ENCODE data around the gene FILIP1L. TPM values are rescaled to one million over a fixed set of nuclear protein-coding genes. Genes with fewer than 3 reads are reported as not detected.

Gene FILIP1L
- polyA plus RNA-seq, 2 donors, result 2.6 to 6.9 TPM

DNA sequence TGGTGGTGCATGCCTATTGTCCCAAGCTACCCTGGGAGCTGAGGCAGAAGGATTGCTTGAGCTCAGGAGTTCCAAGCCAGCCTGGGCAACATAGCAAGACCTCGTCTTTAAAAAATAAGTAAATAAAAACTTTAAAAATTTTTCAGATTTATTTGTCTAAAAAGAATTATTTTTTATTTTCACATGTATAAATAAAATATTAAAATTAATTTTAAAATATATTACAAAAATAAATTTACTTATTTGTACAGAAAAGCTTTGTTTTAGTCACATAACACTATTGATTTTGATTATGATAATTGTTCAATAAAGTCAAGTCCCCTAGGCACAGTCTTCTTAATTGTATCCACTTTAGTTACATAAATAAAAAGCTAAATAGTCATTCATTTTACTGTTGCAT, 85.2 kb downstream of the FILIP1L start:
- Histone ChIP-seq H3K36me3 (ENCODE audit: control insufficient read depth in 2 of 2, insufficient read depth in 2 of 2, low read length in 1 of 2) (no peaks in the 10 kb centered on the region), H3K27me3 (ENCODE audit: control insufficient read depth in 1 of 2, insufficient read depth in 2 of 2, low read length in 2 of 2) (no peaks in the 10 kb centered on the region), H3K4me1 (ENCODE audit: control insufficient read depth in 2 of 2, insufficient read depth in 2 of 2, low read length in 1 of 2) (peaks cover 0 to 2% of the 10 kb centered on the region in 2 donors), H3K4me3 (ENCODE audit: low read depth in 1 of 2, low read length in 2 of 2) (no peak overlapping the region), H3K27ac (ENCODE audit: low read depth in 2 of 2, low read length in 1 of 2) (no peak overlapping the region), H3K9me3 (ENCODE audit: control insufficient read depth in 2 of 2, insufficient read depth in 1 of 2, low read depth in 1 of 2, low read length in 1 of 2) (no peaks in the 10 kb centered on the region)
- 95 to 97% methylated on average over 1 of the region's 1 CpG for whole genome bisulfite sequencing, 2 donors

DNA sequence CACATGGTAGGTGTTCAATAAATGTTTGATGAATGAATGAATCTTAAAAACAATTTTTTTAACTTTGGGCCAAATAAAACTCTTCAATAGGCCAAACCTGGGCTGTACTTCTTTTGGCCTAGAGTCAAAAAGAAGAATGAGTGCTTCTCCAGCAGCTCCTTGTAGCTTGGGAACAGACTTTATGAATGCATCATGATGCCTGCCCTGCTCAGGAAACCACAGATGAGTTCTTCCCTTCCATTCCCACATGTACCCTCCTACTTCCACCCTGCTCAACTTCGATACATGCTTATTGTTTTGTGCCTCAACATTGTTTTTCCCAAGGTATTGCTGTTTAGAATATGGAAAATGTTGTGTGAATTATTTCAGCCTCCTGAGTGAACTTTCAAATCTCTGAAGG, 87.0 kb downstream of the FILIP1L start:
- Histone ChIP-seq H3K27me3 (ENCODE audit: control insufficient read depth in 1 of 2, insufficient read depth in 2 of 2, low read length in 2 of 2) (no peaks in the 10 kb centered on the region), H3K9me3 (ENCODE audit: control insufficient read depth in 2 of 2, insufficient read depth in 1 of 2, low read depth in 1 of 2, low read length in 1 of 2) (no peaks in the 10 kb centered on the region), H3K4me3 (ENCODE audit: low read depth in 1 of 2, low read length in 2 of 2) (no peak overlapping the region), H3K36me3 (ENCODE audit: control insufficient read depth in 2 of 2, insufficient read depth in 2 of 2, low read length in 1 of 2) (no peaks in the 10 kb centered on the region), H3K27ac (ENCODE audit: low read depth in 2 of 2, low read length in 1 of 2) (no peak overlapping the region), H3K4me1 (ENCODE audit: control insufficient read depth in 2 of 2, insufficient read depth in 2 of 2, low read length in 1 of 2) (peaks cover 0 to 8% of the 10 kb centered on the region in 2 donors)
- WGBS, 2 donors, result 77 to 84% methylated on average over 1 of the region's 1 CpG

DNA sequence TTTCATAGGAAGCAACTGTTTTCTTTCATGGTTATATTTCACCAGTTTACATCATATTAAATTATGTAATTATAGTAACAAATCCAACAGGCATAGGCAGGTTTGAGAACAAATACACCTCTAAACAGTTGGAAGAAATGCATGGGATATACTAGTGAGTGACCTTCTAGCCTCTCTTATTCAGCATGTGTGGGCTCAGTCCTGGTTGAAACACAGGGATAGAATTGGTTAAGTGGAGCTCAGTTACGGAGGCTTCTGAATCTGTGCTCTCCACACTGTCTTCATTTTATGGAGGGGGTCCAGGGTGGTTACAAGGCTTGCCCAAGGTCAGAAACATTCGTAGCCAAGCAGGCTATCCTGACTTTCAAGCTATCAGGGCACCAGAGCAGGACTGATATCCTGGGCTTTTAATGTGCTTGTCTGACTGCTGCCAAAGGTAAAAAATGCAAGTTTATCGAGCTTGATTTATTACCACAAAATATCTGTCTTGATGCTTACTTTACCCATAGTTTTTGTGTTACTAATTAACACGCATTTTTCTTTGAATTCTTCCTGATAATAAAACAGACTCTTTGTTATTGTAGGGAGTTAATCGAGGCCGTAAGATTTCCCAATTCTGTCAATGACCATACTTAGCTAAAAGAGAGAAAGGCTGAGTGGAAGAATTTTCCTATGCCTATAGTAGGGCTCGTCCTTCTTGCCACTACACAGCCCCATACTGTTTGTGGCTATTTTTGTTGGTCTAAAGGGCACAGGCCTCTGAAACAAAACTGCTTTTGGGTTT, 89.6 kb downstream of the FILIP1L start:
- Histone ChIP-seq H3K27ac (ENCODE audit: low read depth in 2 of 2, low read length in 1 of 2) (peak overlapping the region in 1 of 2 donors; percentile 39), H3K36me3 (ENCODE audit: control insufficient read depth in 2 of 2, insufficient read depth in 2 of 2, low read length in 1 of 2) (no peaks in the 10 kb centered on the region), H3K9me3 (ENCODE audit: control insufficient read depth in 2 of 2, insufficient read depth in 1 of 2, low read depth in 1 of 2, low read length in 1 of 2) (no peaks in the 10 kb centered on the region), H3K27me3 (ENCODE audit: control insufficient read depth in 1 of 2, insufficient read depth in 2 of 2, low read length in 2 of 2) (no peaks in the 10 kb centered on the region), H3K4me3 (ENCODE audit: low read depth in 1 of 2, low read length in 2 of 2) (no peak overlapping the region), H3K4me1 (ENCODE audit: control insufficient read depth in 2 of 2, insufficient read depth in 2 of 2, low read length in 1 of 2) (peaks cover 0 to 8% of the 10 kb centered on the region in 2 donors)
- WGBS, 2 donors, result 43 to 57% methylated on average over 7 of the region's 7 CpGs

DNA sequence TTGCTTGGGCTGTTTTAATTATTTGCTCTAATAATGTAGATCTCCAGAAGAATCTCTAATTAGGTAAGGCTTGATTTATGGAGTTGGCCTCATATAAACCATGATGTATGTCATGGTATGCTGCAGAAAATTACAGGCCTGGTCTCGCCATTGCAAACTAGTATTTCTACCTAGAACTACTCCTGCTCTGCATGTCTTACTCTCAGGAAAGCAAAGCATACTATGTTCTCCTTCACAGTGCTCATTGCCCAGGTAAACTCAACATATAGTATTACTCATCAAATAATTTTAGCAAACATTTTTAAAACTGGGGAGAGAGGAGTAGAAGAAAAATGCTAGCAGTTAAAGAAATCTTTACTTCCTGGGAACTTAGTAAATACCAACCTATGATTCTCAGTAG, 90.7 kb downstream of the FILIP1L start:
- Histone ChIP-seq H3K9me3 (ENCODE audit: control insufficient read depth in 2 of 2, insufficient read depth in 1 of 2, low read depth in 1 of 2, low read length in 1 of 2) (no peaks in the 10 kb centered on the region), H3K36me3 (ENCODE audit: control insufficient read depth in 2 of 2, insufficient read depth in 2 of 2, low read length in 1 of 2) (no peaks in the 10 kb centered on the region), H3K27ac (ENCODE audit: low read depth in 2 of 2, low read length in 1 of 2) (peak overlapping the region in 1 of 2 donors; percentile 10), H3K4me3 (ENCODE audit: low read depth in 1 of 2, low read length in 2 of 2) (no peak overlapping the region), H3K4me1 (ENCODE audit: control insufficient read depth in 2 of 2, insufficient read depth in 2 of 2, low read length in 1 of 2) (peaks cover 0 to 8% of the 10 kb centered on the region in 2 donors), H3K27me3 (ENCODE audit: control insufficient read depth in 1 of 2, insufficient read depth in 2 of 2, low read length in 2 of 2) (no peaks in the 10 kb centered on the region)
- 53 to 83% methylated on average over 1 of the region's 1 CpG for WGBS, 2 donors

DNA sequence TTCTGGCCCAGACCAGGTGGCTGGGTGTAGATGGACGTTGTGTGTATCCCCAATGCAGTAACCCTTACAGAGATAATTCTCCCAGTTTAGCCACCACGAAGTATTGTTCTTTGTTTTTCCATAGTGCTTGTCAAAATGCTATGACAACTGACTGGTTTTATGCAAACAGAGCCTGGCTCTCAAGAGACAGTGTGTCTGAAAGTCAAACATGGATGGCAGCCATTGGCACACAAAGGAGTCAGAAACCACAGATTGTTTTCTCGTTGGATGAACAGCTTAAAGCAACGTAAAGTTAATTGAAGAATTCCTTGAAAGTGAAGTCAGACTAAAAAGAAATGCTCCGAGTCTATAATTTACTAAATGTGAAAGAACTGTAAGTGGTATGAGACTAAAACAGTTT, 91.2 kb downstream of the FILIP1L start:
- no peaks in the 10 kb centered on the region for H3K27me3 ChIP-seq (ENCODE audit: control insufficient read depth in 1 of 2, insufficient read depth in 2 of 2, low read length in 2 of 2)
- H3K9me3 ChIP-seq (ENCODE audit: control insufficient read depth in 2 of 2, insufficient read depth in 1 of 2, low read depth in 1 of 2, low read length in 1 of 2), result no peaks in the 10 kb centered on the region
- peaks cover 0 to 8% of the 10 kb centered on the region in 2 donors for H3K4me1 ChIP-seq (ENCODE audit: control insufficient read depth in 2 of 2, insufficient read depth in 2 of 2, low read length in 1 of 2)
- no peaks in the 10 kb centered on the region for H3K36me3 ChIP-seq (ENCODE audit: control insufficient read depth in 2 of 2, insufficient read depth in 2 of 2, low read length in 1 of 2)
- H3K27ac ChIP-seq (ENCODE audit: low read depth in 2 of 2, low read length in 1 of 2), result peak overlapping the region in 1 of 2 donors; percentile 41
- 29 to 45% methylated on average over 5 of the region's 5 CpGs for WGBS, 2 donors
- no peak overlapping the region for H3K4me3 ChIP-seq (ENCODE audit: low read depth in 1 of 2, low read length in 2 of 2)

DNA sequence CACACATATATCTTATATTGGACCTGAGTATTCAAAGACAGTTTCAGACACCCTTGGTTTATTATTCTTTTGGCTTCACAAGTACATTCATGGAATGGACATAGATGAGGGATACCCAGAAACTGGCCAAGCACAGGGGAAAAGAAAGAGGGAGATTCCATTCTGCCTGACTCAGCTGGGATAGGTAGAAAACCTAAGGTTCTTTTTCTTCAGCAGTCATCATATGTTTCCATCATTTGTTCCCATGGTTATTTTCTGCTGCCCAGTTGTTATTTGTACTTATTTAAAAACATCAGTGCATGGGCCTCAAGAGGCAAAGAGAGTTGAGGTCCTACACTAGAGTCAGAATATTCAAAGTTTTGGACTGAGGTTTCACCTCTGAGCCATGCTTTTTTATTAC, 91.8 kb downstream of the FILIP1L start:
- no peak overlapping the region for H3K4me3 ChIP-seq (ENCODE audit: low read depth in 1 of 2, low read length in 2 of 2)
- peaks cover 0 to 8% of the 10 kb centered on the region in 2 donors for H3K4me1 ChIP-seq (ENCODE audit: control insufficient read depth in 2 of 2, insufficient read depth in 2 of 2, low read length in 1 of 2)
- H3K27ac ChIP-seq (ENCODE audit: low read depth in 2 of 2, low read length in 1 of 2), result no peak overlapping the region
- H3K27me3 ChIP-seq (ENCODE audit: control insufficient read depth in 1 of 2, insufficient read depth in 2 of 2, low read length in 2 of 2), result no peaks in the 10 kb centered on the region
- no peaks in the 10 kb centered on the region for H3K9me3 ChIP-seq (ENCODE audit: control insufficient read depth in 2 of 2, insufficient read depth in 1 of 2, low read depth in 1 of 2, low read length in 1 of 2)
- H3K36me3 ChIP-seq (ENCODE audit: control insufficient read depth in 2 of 2, insufficient read depth in 2 of 2, low read length in 1 of 2), result no peaks in the 10 kb centered on the region

DNA sequence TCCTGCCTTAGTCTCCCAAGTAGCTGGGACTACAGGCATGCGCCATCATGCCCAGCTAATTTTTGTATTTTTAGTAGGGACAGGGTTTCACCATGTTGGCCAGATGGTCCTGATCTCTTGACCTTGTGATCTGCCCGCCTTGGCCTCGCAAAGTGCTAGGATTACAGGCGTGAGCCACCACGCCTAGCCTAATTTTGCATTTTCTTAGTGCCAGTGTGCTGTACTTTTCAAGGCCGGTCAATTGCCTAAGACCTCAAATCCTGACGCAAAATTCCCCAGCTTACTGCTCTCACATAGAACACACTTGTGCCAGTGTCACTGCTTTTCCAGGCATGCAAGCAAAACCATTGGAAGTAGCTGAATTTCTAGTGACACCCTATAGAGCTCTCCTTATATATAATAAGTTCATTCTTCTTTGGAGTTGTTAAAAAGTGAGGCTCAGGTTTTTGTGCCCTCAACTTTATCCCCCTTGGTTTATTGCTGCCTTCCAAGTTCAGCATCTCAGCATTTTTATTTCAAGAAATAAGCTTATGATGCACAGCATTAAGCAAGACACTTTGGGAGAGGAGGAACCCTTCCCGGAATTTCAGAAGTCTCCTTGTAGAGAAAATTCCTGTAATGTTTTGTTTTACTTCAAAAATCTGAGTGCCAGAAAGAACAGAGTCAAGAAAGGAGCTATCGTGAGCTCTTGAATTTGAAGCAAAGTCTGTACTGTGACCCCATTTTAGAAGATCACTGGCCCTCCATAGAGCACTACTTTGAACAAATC, 93.2 kb downstream of the FILIP1L start:
- Histone ChIP-seq H3K4me3 (ENCODE audit: low read depth in 1 of 2, low read length in 2 of 2) (no peak overlapping the region), H3K36me3 (ENCODE audit: control insufficient read depth in 2 of 2, insufficient read depth in 2 of 2, low read length in 1 of 2) (no peaks in the 10 kb centered on the region), H3K27ac (ENCODE audit: low read depth in 2 of 2, low read length in 1 of 2) (no peak overlapping the region), H3K9me3 (ENCODE audit: control insufficient read depth in 2 of 2, insufficient read depth in 1 of 2, low read depth in 1 of 2, low read length in 1 of 2) (no peaks in the 10 kb centered on the region), H3K27me3 (ENCODE audit: control insufficient read depth in 1 of 2, insufficient read depth in 2 of 2, low read length in 2 of 2) (no peaks in the 10 kb centered on the region), H3K4me1 (ENCODE audit: control insufficient read depth in 2 of 2, insufficient read depth in 2 of 2, low read length in 1 of 2) (peaks cover 0 to 8% of the 10 kb centered on the region in 2 donors)
- WGBS, 2 donors, result 87 to 90% methylated on average over 9 of the region's 9 CpGs

DNA sequence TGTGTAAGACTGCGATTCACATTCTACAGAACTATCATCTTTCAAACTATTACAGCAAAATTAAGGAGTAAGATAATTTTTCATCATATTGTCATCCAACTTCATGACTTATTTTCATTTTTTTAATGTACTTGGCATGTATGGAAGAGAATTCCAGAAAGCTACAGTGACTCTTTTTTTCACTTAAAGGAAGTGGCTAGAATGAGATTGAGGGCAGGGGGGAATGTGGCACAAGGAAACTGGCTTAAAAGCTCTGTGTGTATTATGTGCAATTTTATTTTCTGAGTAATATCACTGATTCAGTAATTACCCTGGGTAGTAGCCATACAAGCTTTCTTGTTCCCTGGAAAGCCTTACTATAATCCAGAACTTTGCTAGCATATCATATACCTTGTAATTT, 94.6 kb downstream of the FILIP1L start:
- H3K36me3 ChIP-seq (ENCODE audit: control insufficient read depth in 2 of 2, insufficient read depth in 2 of 2, low read length in 1 of 2), result no peaks in the 10 kb centered on the region
- H3K27ac ChIP-seq (ENCODE audit: low read depth in 2 of 2, low read length in 1 of 2), result no peak overlapping the region
- H3K4me3 ChIP-seq (ENCODE audit: low read depth in 1 of 2, low read length in 2 of 2), result no peak overlapping the region
- WGBS, 2 donors, result 93 to 94% methylated on average over 1 of the region's 1 CpG
- H3K27me3 ChIP-seq (ENCODE audit: control insufficient read depth in 1 of 2, insufficient read depth in 2 of 2, low read length in 2 of 2), result no peaks in the 10 kb centered on the region
- no peaks in the 10 kb centered on the region for H3K9me3 ChIP-seq (ENCODE audit: control insufficient read depth in 2 of 2, insufficient read depth in 1 of 2, low read depth in 1 of 2, low read length in 1 of 2)
- H3K4me1 ChIP-seq (ENCODE audit: control insufficient read depth in 2 of 2, insufficient read depth in 2 of 2, low read length in 1 of 2), result peaks cover 0 to 8% of the 10 kb centered on the region in 2 donors

DNA sequence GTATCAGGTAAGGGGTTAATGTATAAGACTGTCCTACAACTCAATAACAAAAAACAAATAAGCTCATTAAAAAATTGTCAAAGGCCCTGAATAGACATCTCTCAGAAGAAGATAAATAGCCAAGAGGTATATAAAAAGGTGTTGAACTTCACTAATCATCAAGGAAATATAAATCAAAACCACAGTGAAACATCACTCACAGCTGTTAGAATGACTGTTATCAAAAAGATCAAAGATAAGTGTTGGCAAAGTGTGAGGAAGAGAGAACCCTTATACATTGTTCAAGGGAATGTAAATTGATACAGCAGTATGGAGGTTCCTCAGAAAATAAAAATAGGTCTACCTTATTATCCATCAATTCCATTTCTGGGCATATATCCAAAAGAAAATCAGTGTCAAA, 95.5 kb downstream of the FILIP1L start:
- Histone ChIP-seq H3K4me1 (ENCODE audit: control insufficient read depth in 2 of 2, insufficient read depth in 2 of 2, low read length in 1 of 2) (peaks cover 0 to 3% of the 10 kb centered on the region in 2 donors), H3K27ac (ENCODE audit: low read depth in 2 of 2, low read length in 1 of 2) (no peak overlapping the region), H3K4me3 (ENCODE audit: low read depth in 1 of 2, low read length in 2 of 2) (no peak overlapping the region), H3K36me3 (ENCODE audit: control insufficient read depth in 2 of 2, insufficient read depth in 2 of 2, low read length in 1 of 2) (no peaks in the 10 kb centered on the region), H3K27me3 (ENCODE audit: control insufficient read depth in 1 of 2, insufficient read depth in 2 of 2, low read length in 2 of 2) (no peaks in the 10 kb centered on the region), H3K9me3 (ENCODE audit: control insufficient read depth in 2 of 2, insufficient read depth in 1 of 2, low read depth in 1 of 2, low read length in 1 of 2) (no peaks in the 10 kb centered on the region)

DNA sequence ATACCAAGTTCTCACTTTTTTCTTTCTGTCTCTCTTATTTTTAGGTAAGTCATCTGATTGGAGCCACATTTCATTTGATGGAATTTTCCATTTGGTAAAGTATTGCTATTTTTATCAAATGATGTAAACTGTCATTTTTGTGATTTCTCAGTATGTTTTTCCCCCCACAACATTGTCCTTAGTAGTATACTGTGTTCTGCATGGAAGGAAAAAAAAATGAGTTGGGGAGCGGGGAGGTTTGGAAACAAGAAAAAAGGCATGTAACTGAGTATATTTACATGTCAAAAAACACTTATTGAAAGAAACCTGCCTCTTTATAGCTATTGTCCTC, 104.2 kb downstream of the FILIP1L start:
- 94 to 96% methylated on average over 1 of the region's 1 CpG for WGBS, 2 donors
- Histone ChIP-seq H3K4me1 (ENCODE audit: control insufficient read depth in 2 of 2, insufficient read depth in 2 of 2, low read length in 1 of 2) (peaks cover 0 to 2% of the 10 kb centered on the region in 2 donors), H3K36me3 (ENCODE audit: control insufficient read depth in 2 of 2, insufficient read depth in 2 of 2, low read length in 1 of 2) (no peaks in the 10 kb centered on the region), H3K27me3 (ENCODE audit: control insufficient read depth in 1 of 2, insufficient read depth in 2 of 2, low read length in 2 of 2) (no peaks in the 10 kb centered on the region), H3K4me3 (ENCODE audit: low read depth in 1 of 2, low read length in 2 of 2) (no peak overlapping the region), H3K9me3 (ENCODE audit: control insufficient read depth in 2 of 2, insufficient read depth in 1 of 2, low read depth in 1 of 2, low read length in 1 of 2) (no peaks in the 10 kb centered on the region), H3K27ac (ENCODE audit: low read depth in 2 of 2, low read length in 1 of 2) (no peak overlapping the region)

Data from esophagus (tissue), 2 donors.